GM18907 (cell line): Measurements from ENCODE around the gene CBR3.

Source experiments
- ATAC-seq: cut with Tn5 transposase; IDR thresholded peaks from one replicate; pipeline ENCODE4 v1.9.1; 2021; ENCODE audit warnings: mild to moderate bottlenecking, moderate library complexity; ENCODE audit not compliant: unreplicated experiment

Gene CBR3

GRCh38 chr21:36179145-36179544, 44.3 kb downstream of the CBR3 start:
- ATAC-seq, result no peak

- ATAC-seq, result no peak
Measured at GRCh38 chr21:36180963-36181362, 46.1 kb downstream of the CBR3 start.

DNA sequence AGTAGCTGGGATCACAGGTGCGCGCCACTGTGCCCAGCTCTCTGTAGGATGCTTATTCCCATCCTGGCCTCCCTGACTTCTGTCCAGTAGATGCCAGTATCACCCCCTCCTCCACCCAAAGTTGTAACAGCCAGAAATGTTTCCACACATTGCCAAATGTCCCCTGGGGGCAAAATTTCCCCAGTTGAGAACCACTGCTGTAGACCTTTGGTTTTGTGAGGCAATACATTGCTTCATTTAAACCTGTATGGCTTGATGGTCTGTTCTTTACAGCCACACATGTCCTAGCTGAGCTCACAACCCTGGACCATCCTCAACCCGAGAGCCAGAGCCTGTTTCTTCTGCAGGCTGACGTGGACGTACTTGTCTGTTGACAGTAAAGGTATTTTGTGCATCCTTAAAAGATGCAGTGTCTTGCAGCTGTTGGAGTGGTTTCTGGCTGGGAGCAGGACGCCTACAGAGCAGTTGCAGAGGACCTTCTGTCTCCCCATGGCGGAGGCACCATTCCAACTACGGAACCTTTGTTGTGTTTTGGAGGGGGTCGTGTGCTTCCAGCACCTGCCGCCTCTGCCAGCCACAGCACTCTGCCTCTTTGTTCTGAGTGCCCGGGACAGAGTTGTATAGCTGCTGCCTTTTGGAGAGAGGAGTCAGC, 48.4 kb downstream of the CBR3 start:
- no peak for ATAC-seq

- no peak for ATAC-seq
Measured at GRCh38 chr21:36184545-36184944, 49.7 kb downstream of the CBR3 start.

DNA sequence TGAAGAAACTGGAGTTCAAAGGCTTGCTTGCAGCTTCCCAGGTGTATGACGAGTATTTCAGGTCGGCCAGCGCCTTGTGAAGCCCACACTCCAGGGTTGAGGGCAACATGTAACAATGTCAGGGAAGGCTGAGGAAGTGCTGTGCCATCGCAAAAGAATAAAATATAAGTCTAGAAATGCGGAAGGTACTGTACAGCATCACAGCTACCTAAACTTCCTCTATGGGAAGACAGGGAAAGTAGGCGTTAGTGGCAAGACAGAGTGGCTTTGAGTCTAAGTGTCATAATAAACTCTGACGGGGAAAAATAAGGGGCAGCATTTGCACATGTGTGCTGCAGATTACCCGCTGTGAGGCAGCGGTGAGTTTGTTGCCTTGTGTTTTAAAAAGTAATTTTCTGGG, 50.6 kb downstream of the CBR3 start:
- ATAC-seq, result no peak

- ATAC-seq, result no peak
Measured at GRCh38 chr21:36186081-36186480, 51.2 kb downstream of the CBR3 start.

GRCh38 chr21:36186506-36187399, 51.9 kb downstream of the CBR3 start:
- no peak for ATAC-seq

DNA sequence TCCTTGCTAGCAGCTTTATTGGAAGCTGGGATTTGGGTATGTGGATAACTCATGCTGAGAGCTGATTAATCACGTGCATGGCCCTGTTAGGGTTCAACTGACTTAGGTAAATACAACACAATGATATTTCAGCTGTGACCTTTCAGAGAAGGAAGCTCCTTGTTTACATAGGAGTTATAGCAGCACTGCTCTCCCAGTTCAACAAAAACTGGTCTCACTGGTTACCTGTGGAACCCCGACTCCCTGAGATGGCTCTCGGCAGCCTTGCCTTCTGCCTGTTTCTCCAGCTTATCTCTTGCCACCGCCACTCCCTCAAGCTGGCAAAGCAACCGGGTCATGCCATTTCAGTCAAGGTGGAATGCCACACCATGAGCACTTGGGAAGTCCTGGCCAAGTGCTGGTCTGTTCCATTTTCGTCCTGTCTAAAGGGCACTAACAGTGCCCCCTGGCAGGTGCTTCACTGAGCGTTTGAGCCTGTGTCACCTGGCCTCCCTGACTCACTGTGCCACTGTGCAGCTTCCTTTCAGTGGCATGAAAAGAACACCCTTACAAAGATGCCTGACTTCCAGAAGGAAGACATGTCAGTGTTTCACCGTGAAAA, 53.3 kb downstream of the CBR3 start:
- ATAC-seq, result no peak

DNA sequence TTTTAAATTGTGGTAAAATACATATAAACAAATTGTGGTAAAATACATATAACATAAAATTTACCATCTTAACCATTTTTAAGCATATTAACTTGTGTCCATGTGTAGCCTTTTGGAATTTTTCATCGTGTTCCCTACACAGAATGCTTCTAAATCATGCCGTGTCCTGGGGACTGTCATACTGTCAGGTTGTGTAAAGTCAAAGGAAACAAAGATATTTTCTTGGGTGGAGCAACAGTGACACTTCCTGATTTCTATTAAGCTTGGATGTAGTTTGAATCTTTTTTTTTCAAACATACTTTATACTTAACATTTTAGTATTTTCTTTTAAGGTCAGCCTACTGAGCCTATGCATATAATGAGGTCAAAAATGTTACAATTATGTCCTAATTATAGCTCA, 54.1 kb downstream of the CBR3 start:
- no peak for ATAC-seq

DNA sequence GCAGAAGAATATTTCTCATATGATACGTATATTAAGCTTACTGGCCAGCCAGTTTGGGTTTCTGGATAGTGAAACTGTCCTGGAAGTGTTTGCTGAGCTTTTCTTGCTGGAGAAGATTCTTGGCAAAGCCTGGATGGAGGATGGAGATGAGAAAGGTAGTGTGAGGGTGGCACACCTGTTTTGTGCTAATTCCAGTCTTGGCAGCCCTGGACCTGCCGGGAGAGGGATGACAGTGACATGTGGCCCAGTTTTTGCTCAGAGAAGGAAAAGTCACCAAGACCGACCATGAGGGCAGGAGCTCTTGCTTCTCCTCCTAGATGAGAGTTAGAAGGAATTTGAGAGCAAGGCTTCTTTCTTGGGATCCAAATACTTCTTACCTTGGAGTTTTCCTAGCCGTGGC, 55.9 kb downstream of the CBR3 start:
- no peak for ATAC-seq

GRCh38 chr21:36193200-36193599, 58.3 kb downstream of the CBR3 start:
- no peak for ATAC-seq

- ATAC-seq, result no peak
Measured at GRCh38 chr21:36194024-36194423, 59.1 kb downstream of the CBR3 start.

DNA sequence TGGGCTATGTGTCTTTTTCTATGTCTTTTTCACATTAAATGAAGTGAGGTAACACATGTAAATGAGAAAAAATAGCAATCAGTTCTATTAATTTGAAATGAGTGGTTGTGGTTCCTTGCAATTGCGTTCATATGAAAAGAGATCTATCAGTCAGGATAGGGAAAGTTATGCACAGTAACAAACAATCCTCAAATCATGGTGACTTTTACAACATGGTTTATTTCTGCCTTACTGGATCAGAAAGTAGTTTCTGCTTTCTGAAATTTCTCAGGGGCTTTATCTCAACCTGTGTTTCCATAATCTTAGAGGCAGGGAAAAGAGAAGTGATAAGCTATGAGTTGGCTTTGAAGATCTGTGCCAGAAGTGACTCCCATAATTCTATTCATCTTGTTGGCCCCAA, 60.7 kb downstream of the CBR3 start:
- no peak for ATAC-seq
